ENCODE results near the gene CEP192. TPM values are rescaled to one million over a fixed set of nuclear protein-coding genes. Genes with fewer than 3 reads are reported as not detected.

The CEP192 gene
- total and polyA plus RNA-seq, 10 of the 15 experiments (the other 5 are each of a cell fraction or from before 2014, with no cell fraction given): 15.4 to 58.2 (median 29.6) TPM

GRCh38 chr18:13011719-13012118 lies 20.6 kb downstream of the CEP192 start:
- ChIA-PET CTCF (interaction anchor here (1.7 kb wide), 1 partner anchor 148 kb away, joined by 7 read pairs; no protein-coding TSS in a partner anchor), RAD21 (ENCODE audit: unreplicated experiment) (no interaction called here), POLR2A (interaction anchor here (0.7 kb wide), 1 partner anchor 29 kb away, joined by 3 read pairs; no protein-coding TSS in a partner anchor), SMC1A (ENCODE audit: uncharacterized antibody, unreplicated experiment) (no interaction called here)
- H4K20me1 ChIP-seq (ENCODE audit: control insufficient read depth, insufficient read depth): no peaks in the 10 kb centered on the region
- H3K36me3 ChIP-seq (ENCODE audit: control insufficient read depth in 2 of 2, insufficient read depth in 2 of 2, low read length in 1 of 2): peaks cover 14 to 47% of the 10 kb centered on the region in 2 experiments
- no peak for TF ChIP-seq YY1 (IDR thresholded peaks at IDR 0.05; ENCODE audit: low read depth, low read length)
- no peak for TF ChIP-seq KAT2A (conservative IDR thresholded peaks at IDR 0.05; ENCODE audit: control insufficient read depth, low read depth, low read length)
- TF ChIP-seq CBX3 (IDR thresholded peaks at IDR 0.05; ENCODE audit: borderline replicate concordance, low read depth): no peak
- TF ChIP-seq YBX1 (IDR thresholded peaks at IDR 0.05): no peak
- TF ChIP-seq PBX3 (IDR thresholded peaks at IDR 0.05; ENCODE audit: insufficient replicate concordance, low read depth, low read length): no peak
- TF ChIP-seq GATAD2B (conservative IDR thresholded peaks at IDR 0.05; ENCODE audit: low read depth): no peak
- BruUV-seq (replicated peaks): no TSS peak
- no peak overlapping the region for H3K9ac ChIP-seq (ENCODE audit: control insufficient read depth, insufficient read depth, low read length)
- no peak overlapping the region for H3K27ac ChIP-seq (ENCODE audit: control insufficient read depth, insufficient read depth)
- in situ Hi-C loops (cut with MboI): no loop called here
- no peak for ATAC-seq
- no peaks in the 10 kb centered on the region for H3K9me3 ChIP-seq (replicated peaks; ENCODE audit: control insufficient read depth, insufficient read depth, low read length)
- H2AFZ ChIP-seq (ENCODE audit: control insufficient read depth, low read depth, low read length): no peak overlapping the region
- DNase-seq (ENCODE audit: low read depth, low spot score): no peak
- no peaks in the 10 kb centered on the region for H3K27me3 ChIP-seq (replicated peaks in 1 of 2; ENCODE audit: control insufficient read depth in 2 of 2, insufficient read depth in 2 of 2, low read length in 1 of 2)
- no peak overlapping the region for H3K4me2 ChIP-seq (ENCODE audit: control insufficient read depth, insufficient read depth)
- no peaks in the 10 kb centered on the region; the same call in 1 of the 2 replicates for H3K4me1 ChIP-seq (ENCODE audit: control insufficient read depth, insufficient read depth, low read length)
- H3K4me3 ChIP-seq: no peak overlapping the region
- no peak for FAIRE-seq
- WGBS (ENCODE audit: insufficient coverage, insufficient replicate concordance, low lambda C conversion rate, missing lambda C conversion rate): 94% methylated on average over 5 of the region's 5 CpGs
- intact Hi-C loops (cut with micrococcal nuclease; ENCODE audit: unreplicated experiment): no loop called here
- no peaks in the 10 kb centered on the region for H3K79me2 ChIP-seq (ENCODE audit: control insufficient read depth, insufficient read depth, low read length)

- Histone ChIP-seq H3K9ac (ENCODE audit: control insufficient read depth, insufficient read depth, low read length) (no peak overlapping the region), H3K36me3 (ENCODE audit: control insufficient read depth in 2 of 2, insufficient read depth in 2 of 2, low read length in 1 of 2) (peaks cover 11 to 47% of the 10 kb centered on the region in 2 experiments), H2AFZ (ENCODE audit: control insufficient read depth, low read depth, low read length) (no peak overlapping the region), H4K20me1 (ENCODE audit: control insufficient read depth, insufficient read depth) (no peaks in the 10 kb centered on the region), H3K79me2 (ENCODE audit: control insufficient read depth, insufficient read depth, low read length) (no peaks in the 10 kb centered on the region), H3K9me3 (replicated peaks; ENCODE audit: control insufficient read depth, insufficient read depth, low read length) (no peaks in the 10 kb centered on the region), H3K4me1 (ENCODE audit: control insufficient read depth, insufficient read depth, low read length) (peaks cover 4% of the 10 kb centered on the region; the same call in 1 of the 2 replicates), H3K4me2 (ENCODE audit: control insufficient read depth, insufficient read depth) (no peak overlapping the region), H3K4me3 (no peak overlapping the region), H3K27me3 (replicated peaks in 1 of 2; ENCODE audit: control insufficient read depth in 2 of 2, insufficient read depth in 2 of 2, low read length in 1 of 2) (no peaks in the 10 kb centered on the region), H3K27ac (ENCODE audit: control insufficient read depth, insufficient read depth) (no peak overlapping the region)
- FAIRE-seq (no peak), DNase-seq (ENCODE audit: low read depth, low spot score) (no peak), ATAC-seq (no peak)
- 50% methylated on average over 2 of the region's 2 CpGs for WGBS (ENCODE audit: insufficient coverage, insufficient replicate concordance, low lambda C conversion rate, missing lambda C conversion rate)
- intact Hi-C loops (cut with micrococcal nuclease; ENCODE audit: unreplicated experiment): no loop called here
- in situ Hi-C loops (cut with MboI): no loop called here
- CTCF ChIA-PET: interaction anchor here (0.6 to 2.7 kb wide), 6 partner anchors 9 to 145 kb away, joined by 3 to 11 read pairs (median 3); no protein-coding TSS in a partner anchor
- SMC1A ChIA-PET (ENCODE audit: uncharacterized antibody, unreplicated experiment): interaction anchor here (1.2 to 2.6 kb wide), 3 partner anchors 9 to 30 kb away, joined by 3 to 6 read pairs (median 6); no protein-coding TSS in a partner anchor
- POLR2A ChIA-PET: interaction anchor here (1.0 kb wide), 1 partner anchor 15 kb away, joined by 3 read pairs; no protein-coding TSS in a partner anchor
- BruUV-seq (replicated peaks): no TSS peak
- RAD21 ChIA-PET (ENCODE audit: unreplicated experiment): interaction anchor here (0.9 kb wide), 1 partner anchor 14 kb away, joined by 3 read pairs; no protein-coding TSS in a partner anchor
- TF ChIP-seq NKRF (conservative IDR thresholded peaks at IDR 0.05) (no peak), SREBF2 (IDR thresholded peaks at IDR 0.05; ENCODE audit: low read length) (no peak), EZH2 (IDR thresholded peaks at IDR 0.05; ENCODE audit: borderline replicate concordance, control insufficient read depth, low read depth, low read length) (no peak), HDAC6 (IDR thresholded peaks at IDR 0.05; ENCODE audit: unreplicated experiment) (no peak)
Observed at GRCh38 chr18:13014232-13014631, 23.1 kb downstream of the CEP192 start.
